ENCODE results near the gene CELF1.
A peak's percentile ranks its signal among the peaks of the same experiment; 100 is the strongest.
"Not testable (repeated sequence)": the region's sequence is repeated elsewhere in the genome, so short reads cannot be mapped to it uniquely, and the experiment has no call there.

Gene CELF1

GRCh38 chr11:47572715-47573255 is 19.9 kb upstream of the CELF1 start:
- no peak for DNase-seq

DNA sequence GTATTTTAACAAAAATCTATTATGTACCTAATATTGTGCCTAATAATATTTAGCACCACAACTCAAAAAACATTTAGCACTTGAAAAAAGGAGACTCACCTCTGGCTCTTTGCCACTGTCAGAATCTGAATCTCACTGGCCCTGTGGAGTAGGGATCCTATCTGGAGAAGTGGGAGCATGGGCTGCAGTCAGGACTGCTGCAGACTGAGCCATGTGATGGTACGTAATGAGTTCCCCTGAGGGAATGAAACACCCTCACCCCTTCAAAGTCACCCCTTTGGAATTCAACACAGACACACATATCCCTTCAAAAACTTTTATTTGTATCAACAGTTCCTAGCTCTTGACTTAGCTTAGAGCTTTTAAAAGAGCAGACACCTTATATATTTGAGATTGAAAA is 19.0 kb upstream of the CELF1 start:
- no peak for DNase-seq

GRCh38 chr11:47571357-47571729 is 18.4 kb upstream of the CELF1 start:
- DNase-seq, result no peak

GRCh38 chr11:47570651-47571356 is 17.9 kb upstream of the CELF1 start:
- DNase-seq, result no peak

- no peak for DNase-seq
These were observed 16.7 kb upstream of the CELF1 start for GRCh38 chr11:47569646-47570045.

- DNase-seq, result peak; percentile 28
These were observed 13.3 kb upstream of the CELF1 start for GRCh38 chr11:47566149-47566698.

DNA sequence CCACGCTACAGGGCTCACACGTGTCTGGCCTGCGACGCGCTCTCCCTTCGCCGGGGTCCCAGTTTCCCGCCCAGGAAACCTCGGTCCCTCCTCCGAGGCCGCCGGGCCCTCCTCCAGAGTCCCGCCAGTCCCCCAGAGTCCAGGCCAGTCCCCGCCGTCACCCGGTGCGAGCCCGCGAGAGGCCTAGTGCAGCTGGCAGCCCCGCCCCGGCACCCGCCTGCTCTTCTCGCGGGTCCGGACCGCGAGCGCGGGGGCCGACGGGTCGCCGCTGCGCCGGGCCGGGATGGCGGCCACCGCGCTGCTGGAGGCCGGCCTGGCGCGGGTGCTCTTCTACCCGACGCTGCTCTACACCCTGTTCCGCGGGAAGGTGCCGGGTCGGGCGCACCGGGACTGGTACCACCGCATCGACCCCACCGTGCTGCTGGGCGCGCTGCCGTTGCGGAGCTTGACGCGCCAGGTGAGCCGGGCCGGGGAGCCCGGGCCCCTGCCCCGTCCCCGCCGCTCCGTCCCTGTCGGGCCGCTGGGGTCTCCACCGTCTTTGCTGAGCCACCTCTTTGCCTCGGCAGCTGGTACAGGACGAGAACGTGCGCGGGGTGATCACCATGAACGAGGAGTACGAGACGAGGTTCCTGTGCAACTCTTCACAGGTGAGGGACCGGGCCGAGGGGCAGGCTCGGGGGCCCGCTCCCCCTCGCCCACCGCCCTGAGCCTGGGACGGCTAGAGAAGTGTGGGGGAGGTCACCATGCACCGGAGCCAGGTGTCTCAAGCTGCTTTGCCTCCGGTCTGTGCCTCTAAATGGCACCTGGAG is 12.6 kb upstream of the CELF1 start, which contains the start of gene PTPMT1:
Gene PTPMT1 (plus strand): TSS at position 260 of the 809 bp plus-strand sequence. CDS start 24 bp downstream, at position 284.
- peak; percentile 37 for DNase-seq

DNA sequence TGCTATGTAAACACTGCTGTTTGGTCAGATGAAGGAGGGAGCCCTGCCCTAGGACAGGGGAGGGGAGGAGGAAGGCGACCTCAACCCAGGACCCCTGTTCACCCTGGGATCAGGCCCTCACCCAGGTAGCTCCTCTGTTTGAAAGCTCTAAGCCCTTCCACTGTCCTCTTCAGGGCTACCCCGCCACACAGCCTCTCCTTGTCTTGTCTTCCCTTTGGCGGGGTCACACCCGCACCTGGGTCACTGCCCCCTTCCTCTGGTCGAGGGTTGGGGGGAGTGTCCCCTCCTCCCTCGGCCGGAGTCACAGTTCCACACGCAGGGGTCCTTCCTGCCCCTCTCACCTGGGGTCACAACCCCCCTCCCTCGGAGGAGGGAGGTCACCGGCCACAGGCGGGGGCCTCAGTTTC is 12.0 kb upstream of the CELF1 start:
- no peak for DNase-seq

- DNase-seq, result not testable (repeated sequence)
These were observed 11.4 kb upstream of the CELF1 start for GRCh38 chr11:47564366-47564765.

DNA sequence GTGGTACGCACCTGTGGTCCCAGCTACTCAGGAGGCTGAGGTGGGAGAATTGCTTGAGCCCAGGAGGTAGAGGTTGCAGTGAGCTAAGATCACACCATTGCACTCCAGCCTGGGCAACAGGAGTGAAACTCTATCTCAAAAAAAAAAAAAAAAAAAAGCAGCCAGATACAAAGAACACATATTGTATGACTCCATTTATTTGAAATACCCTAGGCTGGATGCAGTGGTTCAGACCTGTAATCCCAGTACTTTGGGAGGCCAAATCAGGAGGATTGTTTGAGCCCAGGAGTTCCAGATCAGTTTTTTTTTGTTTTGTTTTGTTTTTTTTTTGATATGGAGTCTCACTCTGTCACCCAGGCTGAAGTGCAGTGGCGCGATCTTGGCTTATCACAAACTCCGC is 9.5 kb upstream of the CELF1 start:
- DNase-seq, result not testable (repeated sequence)

DNA sequence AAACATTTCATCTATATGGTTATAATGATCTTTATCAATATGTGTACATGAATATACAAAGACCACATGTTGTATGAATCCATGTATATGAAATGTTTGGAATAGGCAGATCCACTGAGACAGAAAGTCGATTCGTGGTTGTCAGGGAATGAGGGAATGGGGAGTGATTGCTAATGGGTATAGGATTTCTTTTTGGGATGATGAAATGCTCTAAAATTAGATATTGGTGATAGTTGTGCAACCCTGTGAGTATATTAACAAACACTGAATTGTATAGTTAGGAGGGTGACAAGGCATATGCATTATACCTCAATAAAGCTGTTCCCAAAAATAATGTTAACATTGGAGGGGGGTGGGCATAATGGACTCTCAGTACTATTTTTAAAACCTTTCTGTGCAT is 7.5 kb upstream of the CELF1 start:
- no peak for DNase-seq

- DNase-seq, result no peak
These were observed 5.8 kb upstream of the CELF1 start for GRCh38 chr11:47558695-47559094.

DNA sequence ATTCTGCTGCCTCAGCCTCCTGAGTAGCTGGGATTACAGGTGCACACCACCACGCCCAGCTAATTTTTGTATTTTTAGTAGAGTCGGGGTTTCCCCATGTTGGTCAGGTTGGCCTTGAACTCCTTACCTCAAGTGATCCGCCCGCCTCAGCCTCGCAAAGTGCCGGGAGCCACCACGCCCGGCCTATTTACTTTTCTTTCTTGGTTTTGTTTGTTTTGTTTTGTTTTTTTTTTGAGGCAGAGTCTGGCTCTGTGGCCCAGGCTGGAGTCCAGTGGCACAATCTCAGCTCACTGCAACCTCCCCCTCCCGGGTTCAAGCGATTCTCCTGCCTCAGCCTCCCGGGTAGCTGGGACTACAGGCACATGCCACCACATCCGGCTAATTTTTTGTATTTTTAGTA is 4.1 kb upstream of the CELF1 start:
- not testable (repeated sequence) for DNase-seq

DNA sequence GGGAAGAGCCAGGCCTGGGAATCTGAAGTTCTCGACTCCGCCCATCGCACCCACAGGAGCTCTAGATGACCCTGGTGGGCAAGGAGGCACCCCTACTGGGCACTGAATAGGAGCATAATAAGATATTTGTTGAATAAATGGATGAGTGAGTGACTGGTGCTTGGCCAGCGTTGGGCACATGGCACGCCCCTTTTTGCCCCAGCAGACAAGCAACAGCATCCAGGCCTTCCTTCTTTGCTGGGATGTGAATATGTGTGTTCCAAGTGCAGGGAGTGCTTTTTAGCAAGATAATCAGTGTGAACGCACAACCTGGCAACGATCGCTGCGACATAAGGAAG is 443 bp upstream of the CELF1 start:
- DNase-seq, result no peak

GRCh38 chr11:47552056-47552565 is 821 bp downstream of the CELF1 start:
- peak; percentile 15 for DNase-seq

GRCh38 chr11:47551086-47551485 is 1.8 kb downstream of the CELF1 start:
- DNase-seq, result no peak

DNA sequence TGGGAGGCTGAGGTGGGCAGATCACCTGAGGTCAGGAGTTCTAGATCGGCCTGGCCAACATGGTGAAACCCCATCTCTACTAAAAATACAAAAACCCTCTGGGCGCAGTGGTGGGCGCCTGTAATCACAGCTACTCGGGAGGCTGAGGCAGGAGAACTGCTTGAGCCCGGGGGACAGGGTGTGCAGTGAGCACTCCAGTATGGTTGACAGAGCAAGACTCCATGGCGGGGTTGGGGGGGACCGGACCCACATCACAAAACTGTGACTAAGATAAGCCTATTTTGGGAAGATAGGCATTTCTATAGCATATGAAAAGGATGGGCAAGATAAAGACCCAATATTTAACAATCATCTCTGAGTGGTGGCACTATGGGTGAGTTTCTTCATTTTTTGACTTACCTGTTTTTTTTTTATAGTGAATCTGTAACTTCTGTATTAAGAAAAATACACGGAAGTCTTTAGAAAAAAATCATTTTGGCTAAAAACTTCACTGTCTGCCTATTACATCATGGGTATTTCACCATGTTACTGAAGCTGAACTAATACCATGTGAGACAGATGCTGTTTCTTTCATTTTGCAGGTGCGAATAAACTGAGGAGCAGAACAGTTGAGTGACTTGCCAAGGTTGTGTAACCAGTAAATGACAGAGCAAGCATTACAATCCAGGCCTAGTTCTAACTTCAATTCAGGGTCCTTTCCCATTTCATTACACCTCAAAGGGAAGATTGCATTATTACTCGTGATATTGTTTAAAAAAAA is 2.5 kb downstream of the CELF1 start:
- no peak for DNase-seq

- DNase-seq, result not testable (repeated sequence)
These were observed 6.7 kb downstream of the CELF1 start for GRCh38 chr11:47546274-47546673.

GRCh38 chr11:47545298-47545697 is 7.6 kb downstream of the CELF1 start:
- DNase-seq, result no peak

- no peak for DNase-seq
These were observed 11.9 kb downstream of the CELF1 start for GRCh38 chr11:47541070-47541469.

- DNase-seq, result no peak
These were observed 13.3 kb downstream of the CELF1 start for GRCh38 chr11:47539681-47540039.

DNA sequence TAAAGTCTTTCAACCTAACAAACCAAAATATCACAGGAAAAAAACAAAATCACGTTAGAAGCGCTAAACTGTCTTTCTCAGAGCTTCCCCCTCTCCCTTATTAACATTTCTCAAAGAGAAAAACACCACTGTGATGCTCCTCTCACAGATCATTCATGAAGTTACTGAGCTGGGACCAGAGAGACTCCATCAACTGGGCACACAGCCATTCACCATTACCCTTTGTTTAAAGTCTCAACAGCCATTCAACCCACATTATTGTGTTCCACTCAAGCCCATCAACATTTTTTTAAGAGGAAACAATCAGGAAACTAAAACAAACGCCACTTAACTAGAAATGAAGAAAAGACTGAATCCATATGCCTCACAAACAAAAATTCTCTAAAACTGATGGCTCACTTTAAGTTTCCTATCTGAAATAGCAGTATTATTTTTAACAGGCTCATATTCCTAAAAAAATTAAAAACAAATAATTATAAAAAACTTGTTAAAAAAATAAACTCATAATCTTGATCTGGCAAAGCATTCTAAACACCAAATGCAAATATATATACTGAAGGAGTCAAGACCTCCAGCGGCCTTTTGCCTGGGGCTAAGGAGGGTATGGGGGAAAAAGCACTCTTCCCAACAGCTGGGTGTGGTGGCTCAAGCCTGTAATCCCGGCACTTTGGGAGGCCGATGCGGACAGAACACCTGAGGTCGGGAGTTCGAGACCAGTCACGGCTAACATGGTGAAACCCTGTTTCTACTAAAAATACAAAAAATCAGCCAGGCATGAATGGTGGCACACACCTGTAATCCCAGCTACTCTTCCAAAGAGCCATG is 14.0 kb downstream of the CELF1 start:
- DNase-seq, result peak; percentile 80
